Cerebellar nuclear complex (tissue), 1 donor: ENCODE data around the gene FEZ2.

ENCODE experiments used
- DNase-seq, 2 experiments: peaks; one replicate each; lab custom pipeline; 2025; lab: John Stamatoyannopoulos, UW

The FEZ2 gene

GRCh38 chr2:36587101-36587500 lies 10.9 kb downstream of the FEZ2 start:
- peak in 1 of 2 experiments; percentile 65 for DNase-seq

- no peak for DNase-seq
These were observed 11.3 kb downstream of the FEZ2 start for GRCh38 chr2:36586672-36587071.

DNA sequence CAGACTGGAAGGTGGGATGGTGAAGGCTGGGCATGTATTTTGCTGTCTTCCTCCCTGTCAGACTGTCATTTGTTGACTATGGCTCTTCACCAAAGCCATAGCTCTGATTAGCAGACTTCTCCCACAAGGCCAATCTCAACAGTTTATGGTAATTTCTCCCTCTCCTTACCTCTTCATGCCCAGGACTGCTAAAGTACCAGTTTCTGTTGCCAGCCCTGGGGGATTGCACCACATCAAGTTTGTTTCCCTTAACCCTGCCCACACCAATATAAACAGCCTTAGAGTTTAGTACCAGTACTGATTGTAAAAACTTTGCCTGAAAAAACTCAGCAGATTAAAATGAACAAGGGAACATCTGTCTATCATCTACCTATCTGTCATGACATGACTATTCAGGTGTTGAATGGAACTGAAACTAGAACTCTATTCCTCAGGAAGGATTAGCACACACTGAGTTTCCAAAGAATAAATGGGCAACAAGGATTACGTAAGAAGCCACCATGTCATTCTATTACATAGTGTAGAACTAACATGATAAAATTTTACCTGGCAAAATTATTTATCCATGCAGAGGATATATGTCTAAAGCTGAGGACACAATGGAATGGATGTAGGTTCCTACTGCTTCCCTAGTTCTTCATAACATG lies 13.7 kb downstream of the FEZ2 start:
- no peak for DNase-seq

DNA sequence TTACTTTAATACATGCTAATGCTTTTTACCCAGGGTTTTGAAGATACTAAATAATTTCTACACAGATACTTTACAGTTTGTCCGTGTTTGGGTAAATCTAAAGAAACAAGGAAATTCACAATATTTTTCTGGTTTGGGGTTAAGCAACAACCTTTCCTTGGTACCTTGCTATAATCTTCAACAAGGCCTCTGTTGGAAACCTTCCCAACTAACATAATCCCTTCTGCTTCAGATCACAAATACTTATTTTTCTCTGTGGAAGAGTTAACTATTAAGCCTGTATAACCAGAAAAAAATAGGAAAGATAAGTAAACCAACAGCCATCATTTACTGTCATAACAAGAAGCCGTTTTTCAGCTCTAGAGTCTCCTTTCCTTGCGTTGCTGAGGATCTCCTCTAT lies 15.0 kb downstream of the FEZ2 start:
- no peak for DNase-seq

DNA sequence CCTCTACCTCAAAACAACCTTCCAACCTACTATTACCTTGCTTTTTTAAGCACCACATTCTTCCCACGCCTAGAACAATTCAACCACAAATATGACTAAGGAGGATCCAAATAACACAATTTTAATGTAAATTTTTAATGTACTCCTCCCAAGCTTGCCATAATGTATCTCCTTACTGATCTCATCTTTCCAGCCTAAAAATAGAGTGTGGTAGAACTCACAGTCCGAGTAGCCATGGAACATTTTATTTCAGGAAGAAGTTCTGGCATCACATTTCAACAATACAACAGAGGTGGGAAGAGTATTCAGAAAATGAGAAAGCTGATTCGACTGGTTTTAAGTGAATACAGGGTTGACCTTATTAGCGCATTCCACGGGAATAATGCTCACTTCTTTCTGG lies 15.4 kb downstream of the FEZ2 start:
- DNase-seq: no peak

DNA sequence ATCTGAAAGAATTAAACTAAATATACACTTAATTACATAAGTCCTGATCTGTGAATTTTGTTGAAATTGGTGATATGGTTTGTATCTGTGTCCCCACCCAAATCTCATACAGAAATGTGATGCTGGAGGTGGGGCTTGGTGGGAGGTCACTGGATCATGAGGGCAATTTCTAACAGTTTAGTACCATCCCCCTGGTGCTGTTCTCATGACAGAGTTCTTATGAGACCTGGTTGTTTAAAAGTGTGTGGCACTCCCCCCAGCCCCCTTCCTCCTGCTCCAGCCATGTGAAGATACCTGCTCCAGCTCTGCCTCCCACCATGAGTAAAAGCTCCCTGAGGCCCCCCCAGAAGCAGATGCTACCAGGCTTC lies 18.7 kb downstream of the FEZ2 start:
- DNase-seq: no peak

DNA sequence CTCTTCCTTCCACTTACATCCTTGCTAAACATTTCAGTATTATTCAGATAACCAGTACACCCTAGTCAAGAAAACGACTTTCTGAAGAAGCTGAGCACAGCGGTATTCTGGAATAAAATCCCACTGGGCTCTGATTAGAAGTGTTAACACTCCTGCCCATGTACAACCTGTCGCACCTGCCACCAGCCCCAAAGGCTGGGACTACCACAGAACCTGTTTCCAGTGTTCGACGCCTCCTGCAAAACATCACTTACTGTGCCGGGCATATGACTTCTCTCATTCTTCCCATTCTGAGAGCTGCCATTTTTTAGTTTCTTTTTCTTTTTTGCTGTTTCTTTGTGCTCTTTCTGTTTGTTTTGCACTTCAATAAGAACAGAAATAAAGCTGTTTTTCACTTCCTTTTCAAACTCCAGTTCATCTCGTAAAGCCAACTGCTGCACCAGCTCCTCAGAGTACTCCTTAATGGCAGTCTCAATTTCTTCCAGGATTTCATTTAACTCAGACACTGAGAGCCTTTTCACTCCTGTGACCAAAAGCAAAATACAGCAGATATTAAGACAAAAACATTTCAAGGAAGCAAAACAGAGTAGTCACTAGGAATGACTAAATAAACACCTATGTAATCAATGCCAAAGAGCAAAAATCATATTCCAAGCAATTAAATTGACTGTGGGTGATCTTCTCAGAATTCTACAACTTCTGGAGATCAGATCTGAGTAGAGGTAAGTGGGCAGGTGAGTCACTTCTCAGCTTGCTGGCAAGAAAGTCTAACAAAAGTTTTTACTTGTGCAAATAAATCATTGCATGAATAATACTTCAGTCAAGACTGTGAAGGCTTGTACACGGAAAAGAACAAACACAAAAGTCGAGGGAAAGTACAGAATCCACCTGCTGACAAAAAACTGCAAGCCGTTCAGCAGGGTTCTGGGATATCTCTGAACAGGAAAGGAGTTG lies 19.3 kb downstream of the FEZ2 start:
- DNase-seq: no peak

GRCh38 chr2:36577884-36578283 lies 20.1 kb downstream of the FEZ2 start:
- no peak for DNase-seq

DNA sequence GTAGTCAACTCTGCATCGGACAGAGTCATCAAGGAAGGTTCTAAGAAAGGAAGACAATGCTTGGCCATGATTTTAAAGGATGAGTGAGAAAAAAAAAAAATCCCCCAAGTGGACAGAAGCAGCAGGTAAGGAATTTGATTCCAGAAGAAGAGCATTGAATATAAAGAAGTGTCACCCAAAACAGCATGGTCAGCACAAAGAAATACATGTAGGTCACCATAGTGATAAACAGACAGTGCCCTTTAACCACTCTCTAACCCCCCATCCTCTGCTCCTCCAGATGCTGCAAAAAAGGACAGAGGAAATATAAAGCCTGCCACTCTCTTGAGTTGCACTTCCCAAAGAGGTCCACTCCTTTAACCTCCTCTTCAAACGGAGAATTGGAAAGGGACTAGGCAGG lies 23.4 kb downstream of the FEZ2 start:
- no peak for DNase-seq

GRCh38 chr2:36573165-36573564 lies 24.8 kb downstream of the FEZ2 start:
- no peak for DNase-seq

DNA sequence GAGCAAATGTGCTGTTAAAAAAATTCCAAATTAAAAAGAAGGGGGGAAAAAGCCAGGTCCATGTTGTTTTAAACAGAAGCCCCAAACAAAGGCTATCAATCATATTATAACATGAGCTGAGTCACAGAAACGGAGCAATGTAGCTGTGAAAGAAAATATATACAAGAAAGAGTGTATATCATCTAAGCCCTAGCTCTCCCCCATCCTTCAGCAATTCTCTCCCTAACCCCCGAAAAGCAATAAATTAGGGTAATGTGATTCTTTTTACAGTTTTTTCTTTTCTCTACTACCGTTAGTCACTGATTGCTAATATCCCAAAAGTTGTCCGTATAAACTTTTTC lies 25.3 kb downstream of the FEZ2 start:
- no peak for DNase-seq

DNA sequence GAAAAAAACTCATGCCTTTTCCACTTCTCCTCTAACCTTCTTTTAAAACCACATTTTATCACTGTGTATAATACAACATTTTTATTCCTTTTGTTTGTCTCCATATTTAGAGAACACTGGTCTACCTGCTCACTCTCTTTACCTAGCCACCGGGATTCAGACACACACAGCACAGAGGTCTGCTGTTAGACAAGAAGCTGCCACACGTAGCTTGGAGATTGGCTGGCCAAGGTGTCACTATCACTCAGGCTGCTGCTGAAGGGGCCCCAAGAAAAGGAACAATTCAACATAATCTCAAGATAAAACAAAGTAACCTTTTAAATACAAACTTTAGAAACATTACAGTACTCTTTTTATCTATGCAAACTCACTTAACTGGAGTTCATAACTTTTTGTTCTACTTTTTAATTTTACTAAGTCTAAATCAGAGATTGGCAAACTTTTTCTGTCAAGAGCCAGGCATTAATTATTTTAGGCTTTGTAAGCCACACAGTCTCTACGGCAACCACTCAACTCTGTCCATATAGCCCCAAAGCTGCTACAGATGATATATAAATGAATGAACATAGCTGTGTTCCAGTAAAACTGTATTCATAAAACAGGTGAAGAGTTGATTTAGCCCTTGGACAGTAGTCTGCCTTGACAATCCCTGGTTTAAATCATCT lies 25.8 kb downstream of the FEZ2 start:
- DNase-seq: no peak

DNA sequence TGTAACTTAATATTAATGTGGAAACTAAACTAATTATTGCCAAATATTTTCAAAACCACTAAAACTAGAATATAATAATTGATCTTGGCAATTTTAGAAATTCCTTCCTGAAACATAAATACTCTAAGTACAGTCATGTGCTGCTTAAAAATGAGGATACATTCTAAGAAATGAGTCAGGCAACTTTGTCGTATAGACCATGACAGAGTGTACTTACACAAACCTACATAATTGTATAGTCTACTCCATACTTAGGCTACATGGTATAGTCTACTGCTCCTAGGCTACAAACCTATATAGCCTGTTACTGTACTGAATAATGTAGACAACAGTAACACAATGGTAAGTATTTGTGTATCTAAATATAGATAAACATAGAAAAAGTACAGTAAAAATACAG lies 27.6 kb downstream of the FEZ2 start:
- DNase-seq: no peak

DNA sequence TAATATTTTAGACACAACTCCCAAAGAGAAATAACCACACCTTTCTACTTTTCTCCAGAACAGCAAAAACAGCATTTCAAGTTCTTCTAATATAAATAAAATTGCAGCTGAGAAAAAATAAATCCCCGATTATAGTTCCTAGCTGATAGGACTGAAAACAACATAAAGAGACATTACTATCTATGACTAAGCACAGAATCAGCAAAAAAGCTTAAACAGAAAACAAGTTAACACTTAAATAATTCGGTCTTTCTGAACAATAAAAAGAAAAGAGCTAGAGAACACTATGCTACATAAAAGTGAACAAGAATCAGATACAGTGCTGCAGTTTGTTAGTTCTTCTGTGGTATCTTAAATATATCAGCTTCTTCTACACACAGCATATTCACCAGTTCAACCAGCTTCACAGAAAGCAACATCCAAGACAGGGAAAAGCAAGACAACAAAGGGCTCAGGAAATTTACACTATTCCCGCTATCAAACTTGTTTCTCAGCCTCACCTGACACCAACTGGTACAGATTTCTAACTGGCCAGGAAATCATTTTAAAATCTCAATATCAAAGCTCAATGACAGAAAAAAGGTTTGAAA lies 28.6 kb downstream of the FEZ2 start:
- no peak for DNase-seq

GRCh38 chr2:36568516-36569246 lies 29.3 kb downstream of the FEZ2 start:
- no peak for DNase-seq

- no peak for DNase-seq
These were observed 30.1 kb downstream of the FEZ2 start for GRCh38 chr2:36567711-36568408.

GRCh38 chr2:36566887-36567286 lies 31.1 kb downstream of the FEZ2 start:
- DNase-seq: no peak

GRCh38 chr2:36565712-36566111 lies 32.3 kb downstream of the FEZ2 start:
- DNase-seq: no peak

DNA sequence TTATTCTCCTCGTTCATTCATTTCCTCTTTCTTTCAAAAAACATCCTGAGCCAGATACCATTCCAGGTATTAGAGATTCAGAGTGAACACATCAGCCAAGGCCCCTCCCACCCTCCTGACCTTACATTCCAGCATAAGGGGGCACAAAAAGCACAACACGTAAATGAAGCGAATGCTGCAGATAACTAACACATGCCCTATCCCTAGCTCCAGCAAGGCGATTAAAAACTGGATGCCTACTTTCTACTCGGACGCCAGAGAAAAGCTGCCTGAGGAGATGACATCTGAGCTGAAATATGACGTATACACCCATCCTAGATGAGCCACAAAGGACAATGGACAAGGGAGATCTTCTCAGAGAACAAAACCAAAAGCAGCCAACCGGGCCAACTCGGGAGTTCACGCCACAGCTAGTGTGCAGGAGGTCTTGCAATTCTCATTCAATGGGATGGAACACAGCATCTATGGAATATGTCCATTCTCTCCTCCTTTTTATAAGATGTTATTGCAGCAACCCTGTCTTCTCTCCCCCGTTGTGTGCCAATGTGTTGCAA lies 33.5 kb downstream of the FEZ2 start:
- DNase-seq: no peak

GRCh38 chr2:36562973-36563532 lies 34.9 kb downstream of the FEZ2 start:
- no peak for DNase-seq

GRCh38 chr2:36562240-36562639 lies 35.7 kb downstream of the FEZ2 start:
- DNase-seq: no peak
